Measurements from ENCODE around the gene TIE1.

Gene TIE1

DNA sequence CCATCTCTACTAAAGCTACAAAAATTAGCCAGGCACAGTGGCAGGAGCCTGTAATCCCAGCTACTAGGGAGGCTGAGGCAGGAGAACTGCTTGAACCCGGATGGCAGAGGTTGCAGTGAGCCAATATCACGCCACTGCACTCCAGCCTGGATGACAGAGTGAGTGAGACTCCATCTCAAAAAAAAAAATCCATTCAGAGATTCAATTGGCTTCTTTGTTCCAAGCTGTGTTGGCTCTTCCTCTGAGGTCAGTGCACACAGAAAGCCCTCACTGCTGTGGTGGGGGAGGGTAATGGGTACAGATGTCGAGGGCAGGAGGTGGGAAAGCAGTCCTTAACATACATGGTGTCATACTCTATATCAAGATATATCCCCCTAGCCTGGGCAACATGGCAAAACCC lies 14.7 kb downstream of the TIE1 start:
- TF ChIP-seq, protein P1, sequence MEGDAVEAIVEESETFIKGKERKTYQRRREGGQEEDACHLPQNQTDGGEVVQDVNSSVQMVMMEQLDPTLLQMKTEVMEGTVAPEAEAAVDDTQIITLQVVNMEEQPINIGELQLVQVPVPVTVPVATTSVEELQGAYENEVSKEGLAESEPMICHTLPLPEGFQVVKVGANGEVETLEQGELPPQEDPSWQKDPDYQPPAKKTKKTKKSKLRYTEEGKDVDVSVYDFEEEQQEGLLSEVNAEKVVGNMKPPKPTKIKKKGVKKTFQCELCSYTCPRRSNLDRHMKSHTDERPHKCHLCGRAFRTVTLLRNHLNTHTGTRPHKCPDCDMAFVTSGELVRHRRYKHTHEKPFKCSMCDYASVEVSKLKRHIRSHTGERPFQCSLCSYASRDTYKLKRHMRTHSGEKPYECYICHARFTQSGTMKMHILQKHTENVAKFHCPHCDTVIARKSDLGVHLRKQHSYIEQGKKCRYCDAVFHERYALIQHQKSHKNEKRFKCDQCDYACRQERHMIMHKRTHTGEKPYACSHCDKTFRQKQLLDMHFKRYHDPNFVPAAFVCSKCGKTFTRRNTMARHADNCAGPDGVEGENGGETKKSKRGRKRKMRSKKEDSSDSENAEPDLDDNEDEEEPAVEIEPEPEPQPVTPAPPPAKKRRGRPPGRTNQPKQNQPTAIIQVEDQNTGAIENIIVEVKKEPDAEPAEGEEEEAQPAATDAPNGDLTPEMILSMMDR (IDR thresholded peaks at IDR 0.05; ENCODE audit: extremely low read depth, insufficient read depth, missing control alignments) = no peak
- DNase-seq (ENCODE audit: low spot score) = no peak
- in situ Hi-C loops (cut with MboI; ENCODE audit: low pct_unique_long_range_greater_than_20kb, low sequenced_read_pairs, unreplicated experiment) = no loop called here

DNA sequence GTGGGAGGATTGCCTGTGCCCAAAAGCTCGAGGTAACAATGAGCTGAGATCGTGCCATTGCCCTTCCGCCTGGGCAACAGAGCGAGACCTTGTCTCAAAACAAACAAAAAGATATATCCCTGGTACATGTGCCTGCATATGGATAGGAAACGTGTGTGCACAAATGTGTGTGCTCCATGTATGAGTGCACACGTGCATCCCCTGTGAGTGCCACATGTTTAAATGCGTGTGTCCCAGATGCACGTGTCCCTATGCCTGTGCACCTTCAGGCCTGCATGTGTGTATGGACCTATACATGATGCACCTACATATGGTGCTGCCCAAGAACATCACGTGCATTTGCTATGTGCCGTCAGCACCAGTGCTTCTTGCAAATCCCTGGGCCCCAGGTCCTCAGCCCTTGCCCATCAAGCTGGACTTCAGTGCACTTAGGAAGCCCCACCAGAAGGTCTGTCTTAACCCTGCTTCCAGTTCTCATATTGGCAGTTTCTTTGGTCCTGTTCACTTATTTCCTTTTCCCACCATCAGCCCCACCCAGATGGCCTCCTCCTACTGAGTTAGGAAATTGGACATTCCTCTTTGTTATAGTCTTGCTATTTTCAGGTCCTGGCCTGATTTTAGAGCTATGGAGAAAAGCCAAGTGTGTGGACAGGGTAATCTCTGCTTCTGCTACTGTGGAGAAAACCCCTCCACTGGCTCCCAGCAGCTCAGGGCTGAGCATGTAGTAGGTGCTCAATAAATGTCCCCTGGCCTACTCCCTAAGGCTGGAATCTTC lies 15.4 kb downstream of the TIE1 start:
- TF ChIP-seq, protein P1 (IDR thresholded peaks at IDR 0.05; ENCODE audit: extremely low read depth, insufficient read depth, missing control alignments) = no peak
- in situ Hi-C loops (cut with MboI; ENCODE audit: low pct_unique_long_range_greater_than_20kb, low sequenced_read_pairs, unreplicated experiment) = no loop called here
- DNase-seq (ENCODE audit: low spot score) = no peak

DNA sequence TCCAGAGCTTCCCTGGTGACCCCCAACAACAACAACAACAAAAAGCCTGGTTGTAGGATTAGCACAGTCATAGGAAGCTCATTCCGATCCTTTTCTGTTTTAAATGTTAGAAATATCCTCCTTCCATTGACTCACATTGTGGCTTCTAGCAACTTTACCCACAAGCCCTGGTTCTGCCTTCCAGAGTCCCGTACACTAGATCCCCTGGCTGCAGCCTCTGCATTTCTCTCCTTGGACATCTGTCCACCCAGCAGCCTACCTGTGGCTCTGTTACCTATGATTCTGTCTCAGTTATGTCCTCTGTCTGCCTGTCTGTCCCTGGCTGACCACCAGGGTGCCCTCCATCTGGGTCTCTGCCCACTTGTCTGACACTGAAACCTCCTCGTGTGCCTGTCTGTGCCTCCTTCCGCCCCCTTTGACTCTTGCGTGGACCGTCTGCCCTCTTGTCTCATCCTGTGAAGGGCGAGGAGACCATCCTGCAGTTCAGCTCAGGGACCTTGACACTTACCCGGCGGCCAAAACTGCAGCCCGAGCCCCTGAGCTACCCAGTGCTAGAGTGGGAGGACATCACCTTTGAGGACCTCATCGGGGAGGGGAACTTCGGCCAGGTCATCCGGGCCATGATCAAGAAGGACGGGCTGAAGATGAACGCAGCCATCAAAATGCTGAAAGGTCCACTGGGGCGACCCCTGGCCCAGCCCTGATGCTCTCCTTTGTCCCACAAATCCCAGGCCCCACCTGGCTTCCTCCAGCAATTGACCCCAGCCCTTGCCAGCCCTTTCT lies 16.1 kb downstream of the TIE1 start:
- TF ChIP-seq, protein P1 (IDR thresholded peaks at IDR 0.05; ENCODE audit: extremely low read depth, insufficient read depth, missing control alignments) = no peak
- no peak for DNase-seq (ENCODE audit: low spot score)
- in situ Hi-C loops (cut with MboI; ENCODE audit: low pct_unique_long_range_greater_than_20kb, low sequenced_read_pairs, unreplicated experiment) = no loop called here

DNA sequence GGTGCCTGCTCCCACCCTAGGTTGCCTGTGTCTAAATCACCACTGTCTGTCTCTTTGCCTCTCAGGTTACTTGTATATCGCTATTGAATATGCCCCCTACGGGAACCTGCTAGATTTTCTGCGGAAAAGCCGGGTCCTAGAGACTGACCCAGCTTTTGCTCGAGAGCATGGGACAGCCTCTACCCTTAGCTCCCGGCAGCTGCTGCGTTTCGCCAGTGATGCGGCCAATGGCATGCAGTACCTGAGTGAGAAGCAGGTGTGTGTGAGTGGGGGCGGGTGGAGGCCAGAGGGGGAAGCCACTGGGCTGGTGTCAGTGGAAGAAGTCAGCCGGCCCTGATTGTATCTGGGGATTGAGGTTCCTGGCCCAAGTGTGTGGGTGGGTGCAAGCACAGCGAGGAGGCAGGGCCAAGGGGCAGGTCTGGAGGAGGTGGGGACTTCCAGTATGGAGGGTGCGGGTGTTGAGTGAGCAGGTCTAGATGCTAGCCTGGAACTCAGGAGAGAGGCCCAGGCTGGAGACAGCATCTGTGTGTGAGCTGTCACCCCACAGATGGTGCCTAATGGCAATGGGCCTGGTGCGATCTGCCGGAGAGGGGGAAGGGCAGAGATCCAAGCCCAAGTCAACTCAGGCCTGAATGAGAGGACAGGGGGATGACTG lies 17.2 kb downstream of the TIE1 start:
- TF ChIP-seq, protein P1 (IDR thresholded peaks at IDR 0.05; ENCODE audit: extremely low read depth, insufficient read depth, missing control alignments) = no peak
- in situ Hi-C loops (cut with MboI; ENCODE audit: low pct_unique_long_range_greater_than_20kb, low sequenced_read_pairs, unreplicated experiment) = no loop called here
- no peak for DNase-seq (ENCODE audit: low spot score)

DNA sequence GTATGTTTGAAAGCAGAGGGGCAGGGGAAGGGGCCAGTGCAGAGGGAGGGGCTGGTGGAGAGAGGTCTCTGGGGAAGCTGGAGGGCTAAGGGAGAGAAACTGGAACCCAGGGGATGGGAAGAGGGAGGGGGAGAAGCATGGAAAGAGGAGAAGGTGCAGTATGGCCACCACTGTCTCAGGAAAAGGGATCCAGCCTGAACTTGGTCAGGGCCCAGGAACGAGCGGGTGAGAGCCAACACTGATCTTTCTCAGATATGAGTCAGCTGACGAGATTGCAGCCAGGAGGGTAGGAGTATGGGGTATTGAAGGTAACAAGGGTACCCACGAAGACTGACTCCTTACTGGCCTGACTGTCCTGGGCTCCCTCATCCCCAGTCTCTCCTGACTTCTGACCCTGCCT lies 18.0 kb downstream of the TIE1 start:
- in situ Hi-C loops (cut with MboI; ENCODE audit: low pct_unique_long_range_greater_than_20kb, low sequenced_read_pairs, unreplicated experiment) = no loop called here

DNA sequence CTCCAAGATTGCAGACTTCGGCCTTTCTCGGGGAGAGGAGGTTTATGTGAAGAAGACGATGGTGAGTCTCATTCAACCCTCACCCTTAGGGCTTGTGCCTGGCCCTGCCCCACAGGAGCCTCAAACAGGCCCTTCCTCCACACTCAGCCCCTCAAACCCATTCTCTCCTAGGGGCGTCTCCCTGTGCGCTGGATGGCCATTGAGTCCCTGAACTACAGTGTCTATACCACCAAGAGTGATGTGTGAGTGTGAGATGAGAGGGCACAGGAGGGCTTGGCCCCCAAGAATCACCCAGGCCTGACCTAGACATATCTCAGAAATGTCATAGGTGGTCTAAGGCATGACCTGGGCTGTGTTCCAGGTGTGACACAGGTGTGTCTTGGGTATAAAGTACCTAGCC lies 18.5 kb downstream of the TIE1 start:
- DNase-seq (ENCODE audit: low spot score) = no peak
- TF ChIP-seq, protein P1 (IDR thresholded peaks at IDR 0.05; ENCODE audit: extremely low read depth, insufficient read depth, missing control alignments) = no peak
- in situ Hi-C loops (cut with MboI; ENCODE audit: low pct_unique_long_range_greater_than_20kb, low sequenced_read_pairs, unreplicated experiment) = no loop called here

More for the DNA sequence above, 18.0 kb downstream of the TIE1 start:
- no peak for DNase-seq (ENCODE audit: low spot score)
- TF ChIP-seq, protein P1 (IDR thresholded peaks at IDR 0.05; ENCODE audit: extremely low read depth, insufficient read depth, missing control alignments) = no peak
